Measurements from ENCODE around the gene MED9. TPM values are rescaled to one million over a fixed set of nuclear protein-coding genes. Genes with fewer than 3 reads are reported as not detected.

The MED9 gene
- total RNA-seq, 3 donors from 2014 or later = 17.9 to 23.1 (median 20.3) TPM

GRCh38 chr17:17516941-17517720 is 40.3 kb downstream of the MED9 start:
- DNase-seq = peak in 1 of 3 donors; percentile 44
- Histone ChIP-seq H3K4me3 (no peak overlapping the region), H3K36me3 (ENCODE audit: low read depth) (no peaks in the 10 kb centered on the region), H3K4me1 (ENCODE audit: low read depth) (no peaks in the 10 kb centered on the region), H3K9me3 (no peaks in the 10 kb centered on the region)
- intact Hi-C loops (cut with DNase I, micrococcal nuclease) = no loop called here
- no peak for TF ChIP-seq CTCF (IDR thresholded peaks at IDR 0.05)
- ATAC-seq = peak; percentile 33

- no peak overlapping the region for H3K4me3 ChIP-seq
- no peaks in the 10 kb centered on the region for H3K9me3 ChIP-seq
- TF ChIP-seq CTCF (IDR thresholded peaks at IDR 0.05) = no peak
- no peak for ATAC-seq
- H3K36me3 ChIP-seq (ENCODE audit: low read depth) = no peaks in the 10 kb centered on the region
- intact Hi-C loops (cut with DNase I, micrococcal nuclease) = no loop called here
- no peaks in the 10 kb centered on the region for H3K4me1 ChIP-seq (ENCODE audit: low read depth)
- peak in 1 of 3 donors; percentile 43 for DNase-seq
Measured at GRCh38 chr17:17518014-17518413, 41.2 kb downstream of the MED9 start.

GRCh38 chr17:17518951-17519350 is 42.2 kb downstream of the MED9 start:
- no peak for TF ChIP-seq CTCF (IDR thresholded peaks at IDR 0.05)
- Histone ChIP-seq H3K9me3 (no peaks in the 10 kb centered on the region), H3K36me3 (ENCODE audit: low read depth) (no peaks in the 10 kb centered on the region), H3K4me1 (ENCODE audit: low read depth) (no peaks in the 10 kb centered on the region), H3K4me3 (no peak overlapping the region)
- peak in 1 of 3 donors; percentile 21 for DNase-seq
- ATAC-seq = no peak
- intact Hi-C loops (cut with DNase I, micrococcal nuclease) = no loop called here

- H3K9me3 ChIP-seq = no peaks in the 10 kb centered on the region
- no peaks in the 10 kb centered on the region for H3K4me1 ChIP-seq (ENCODE audit: low read depth)
- no peak overlapping the region for H3K4me3 ChIP-seq
- ATAC-seq = no peak
- H3K36me3 ChIP-seq (ENCODE audit: low read depth) = no peaks in the 10 kb centered on the region
- TF ChIP-seq CTCF (IDR thresholded peaks at IDR 0.05) = no peak
- intact Hi-C loops (cut with DNase I, micrococcal nuclease) = no loop called here
- DNase-seq = no peak
Measured at GRCh38 chr17:17519886-17520285, 43.1 kb downstream of the MED9 start.

- intact Hi-C loops (cut with DNase I, micrococcal nuclease) = no loop called here
- ATAC-seq (no peak), DNase-seq (no peak)
- H3K36me3 ChIP-seq (ENCODE audit: low read depth) = no peaks in the 10 kb centered on the region
- no peak for TF ChIP-seq CTCF (IDR thresholded peaks at IDR 0.05)
- H3K4me3 ChIP-seq = no peak overlapping the region
- no peaks in the 10 kb centered on the region for H3K4me1 ChIP-seq (ENCODE audit: low read depth)
- H3K9me3 ChIP-seq = no peaks in the 10 kb centered on the region
Measured at GRCh38 chr17:17520599-17521232, 43.9 kb downstream of the MED9 start.
